ENCODE data around the gene ANKRD55. TPM values are rescaled to one million over a fixed set of nuclear protein-coding genes. Genes with fewer than 3 reads are reported as not detected.

ANKRD55 gene
- not detected in 2 replicates for total RNA-seq (ENCODE audit: low replicate concordance)

GRCh38 chr5:56233230-56233629, at the start of gene ANKRD55:
ANKRD55 (minus strand) TSS chr5:56233330; CDS start chr5:56232913, 417 bp downstream.
- Histone ChIP-seq H3K9ac (no peak within 1 kb of the TSS), H2AFZ (replicated peaks) (no peak within 1 kb of the TSS), H3F3A (ENCODE audit: low read depth) (no peaks in the 10 kb centered on the region), H3K36me3 (no peaks in the 10 kb centered on the region), H3K79me2 (ENCODE audit: low read depth) (no peaks in the 10 kb centered on the region), H3K9me3 (ENCODE audit: low read depth) (no peaks in the 10 kb centered on the region), H3K27me3 (no peaks in the 10 kb centered on the region), H3K4me2 (no peak within 1 kb of the TSS), H3K27ac (no peak within 1 kb of the TSS), H3K4me1 (peaks cover 9% of the 10 kb centered on the region), H4K20me1 (ENCODE audit: low read depth) (no peaks in the 10 kb centered on the region), H3K4me3 (no peak within 1 kb of the TSS)
- H3K4me1 Mint-ChIP-seq = peaks cover 17% of the 10 kb centered on the region
- H3K4me3 Mint-ChIP-seq = no peak within 1 kb of the TSS
- no peaks in the 10 kb centered on the region for H3K36me3 Mint-ChIP-seq
- H3K27me3 Mint-ChIP-seq (ENCODE audit: insufficient read depth, low read depth) = peaks cover 5% of the 10 kb centered on the region
- DNase-seq (ENCODE audit: low spot score) = no peak
- TF ChIP-seq EZH2 (IDR thresholded peaks at IDR 0.05) (no peak), EZH2phosphoT487 (IDR thresholded peaks at IDR 0.05) (no peak), CTCF (IDR thresholded peaks at IDR 0.05) (no peak)
- no peak within 1 kb of the TSS for H3K27ac Mint-ChIP-seq
- H3K9me3 Mint-ChIP-seq = no peaks in the 10 kb centered on the region

GRCh38 chr5:56282216-56282615, 49.1 kb upstream of the ANKRD55 start:
- no peaks in the 10 kb centered on the region for H3K36me3 Mint-ChIP-seq
- no peaks in the 10 kb centered on the region for H4K20me1 ChIP-seq (ENCODE audit: low read depth)
- no peaks in the 10 kb centered on the region for H3K79me2 ChIP-seq (ENCODE audit: low read depth)
- H3K27me3 ChIP-seq = no peaks in the 10 kb centered on the region
- no peak overlapping the region for H3K9ac ChIP-seq
- H3K4me3 ChIP-seq = no peak overlapping the region
- no peak overlapping the region for H3K4me2 ChIP-seq
- no peak overlapping the region for H2AFZ ChIP-seq (replicated peaks)
- peaks cover 6% of the 10 kb centered on the region for H3K4me1 ChIP-seq
- no peaks in the 10 kb centered on the region for H3F3A ChIP-seq (ENCODE audit: low read depth)
- H3K27ac ChIP-seq = no peak overlapping the region
- no peak overlapping the region for H3K4me3 Mint-ChIP-seq
- H3K27me3 Mint-ChIP-seq (ENCODE audit: insufficient read depth, low read depth) = no peaks in the 10 kb centered on the region
- no peaks in the 10 kb centered on the region for H3K9me3 ChIP-seq (ENCODE audit: low read depth)
- no peaks in the 10 kb centered on the region for H3K9me3 Mint-ChIP-seq
- DNase-seq (ENCODE audit: low spot score) = no peak
- no peaks in the 10 kb centered on the region for H3K36me3 ChIP-seq
- TF ChIP-seq CTCF (IDR thresholded peaks at IDR 0.05) = no peak
- TF ChIP-seq EZH2phosphoT487 (IDR thresholded peaks at IDR 0.05) = no peak
- TF ChIP-seq EZH2 (IDR thresholded peaks at IDR 0.05) = no peak
- H3K27ac Mint-ChIP-seq = no peak overlapping the region
- H3K4me1 Mint-ChIP-seq = peaks cover 10% of the 10 kb centered on the region

- H3K27me3 ChIP-seq = no peaks in the 10 kb centered on the region
- DNase-seq (ENCODE audit: low spot score) = no peak
- Mint-ChIP-seq H3K27me3 (ENCODE audit: insufficient read depth, low read depth) (no peaks in the 10 kb centered on the region), H3K4me3 (no peak overlapping the region), H3K27ac (no peak overlapping the region), H3K9me3 (no peaks in the 10 kb centered on the region), H3K4me1 (peaks cover 10% of the 10 kb centered on the region), H3K36me3 (no peaks in the 10 kb centered on the region)
- H3F3A ChIP-seq (ENCODE audit: low read depth) = no peaks in the 10 kb centered on the region
- no peak for TF ChIP-seq CTCF (IDR thresholded peaks at IDR 0.05)
- TF ChIP-seq EZH2phosphoT487 (IDR thresholded peaks at IDR 0.05) = no peak
- no peak for TF ChIP-seq EZH2 (IDR thresholded peaks at IDR 0.05)
- no peaks in the 10 kb centered on the region for H4K20me1 ChIP-seq (ENCODE audit: low read depth)
- H3K36me3 ChIP-seq = no peaks in the 10 kb centered on the region
- no peak overlapping the region for H3K4me3 ChIP-seq
- H3K9me3 ChIP-seq (ENCODE audit: low read depth) = no peaks in the 10 kb centered on the region
- no peak overlapping the region for H3K4me2 ChIP-seq
- H3K4me1 ChIP-seq = peaks cover 6% of the 10 kb centered on the region
- H3K27ac ChIP-seq = no peak overlapping the region
- no peaks in the 10 kb centered on the region for H3K79me2 ChIP-seq (ENCODE audit: low read depth)
- no peak overlapping the region for H2AFZ ChIP-seq (replicated peaks)
- H3K9ac ChIP-seq = no peak overlapping the region
Measured at GRCh38 chr5:56281489-56282165, 48.5 kb upstream of the ANKRD55 start.

Measured in neural progenitor cell (in vitro differentiated cells).